Memory B cell (primary cell): ENCODE results near the gene RADIL.

Source experiments
- ATAC-seq: fragments of 150-1000 bp; cut with Tn5 transposase; 2 replicates; pipeline ENCODE4 v1.10.0; 2021; ENCODE audit warnings: low read depth, mild to moderate bottlenecking, moderate library complexity
- DNase-seq, 2 donors: peaks; one replicate each; pipeline ENCODE4 v3.0.0; 2022; ENCODE audit warnings: low spot score in 2 of 2
- H3K27ac Mint-ChIP-seq: one replicate; pipeline ENCODE4 v1.8.0; 2022; ENCODE audit warnings: mild to moderate bottlenecking, moderate library complexity, mixed read lengths
- H3K27me3 Mint-ChIP-seq: one replicate; pipeline ENCODE4 v1.8.0; 2022; ENCODE audit warnings: mixed read lengths
- H3K36me3 Mint-ChIP-seq: one replicate; pipeline ENCODE4 v1.8.0; 2022; ENCODE audit warnings: mild to moderate bottlenecking, mixed read lengths
- H3K4me1 Mint-ChIP-seq: one replicate; pipeline ENCODE4 v1.8.0; 2022; ENCODE audit warnings: mixed read lengths
- H3K4me3 Mint-ChIP-seq: one replicate; pipeline ENCODE4 v1.8.0; 2022; ENCODE audit warnings: mild to moderate bottlenecking, moderate library complexity, mixed read lengths
- H3K9me3 Mint-ChIP-seq: one replicate; pipeline ENCODE4 v1.8.0; 2022; ENCODE audit warnings: mixed read lengths

Gene RADIL

DNA sequence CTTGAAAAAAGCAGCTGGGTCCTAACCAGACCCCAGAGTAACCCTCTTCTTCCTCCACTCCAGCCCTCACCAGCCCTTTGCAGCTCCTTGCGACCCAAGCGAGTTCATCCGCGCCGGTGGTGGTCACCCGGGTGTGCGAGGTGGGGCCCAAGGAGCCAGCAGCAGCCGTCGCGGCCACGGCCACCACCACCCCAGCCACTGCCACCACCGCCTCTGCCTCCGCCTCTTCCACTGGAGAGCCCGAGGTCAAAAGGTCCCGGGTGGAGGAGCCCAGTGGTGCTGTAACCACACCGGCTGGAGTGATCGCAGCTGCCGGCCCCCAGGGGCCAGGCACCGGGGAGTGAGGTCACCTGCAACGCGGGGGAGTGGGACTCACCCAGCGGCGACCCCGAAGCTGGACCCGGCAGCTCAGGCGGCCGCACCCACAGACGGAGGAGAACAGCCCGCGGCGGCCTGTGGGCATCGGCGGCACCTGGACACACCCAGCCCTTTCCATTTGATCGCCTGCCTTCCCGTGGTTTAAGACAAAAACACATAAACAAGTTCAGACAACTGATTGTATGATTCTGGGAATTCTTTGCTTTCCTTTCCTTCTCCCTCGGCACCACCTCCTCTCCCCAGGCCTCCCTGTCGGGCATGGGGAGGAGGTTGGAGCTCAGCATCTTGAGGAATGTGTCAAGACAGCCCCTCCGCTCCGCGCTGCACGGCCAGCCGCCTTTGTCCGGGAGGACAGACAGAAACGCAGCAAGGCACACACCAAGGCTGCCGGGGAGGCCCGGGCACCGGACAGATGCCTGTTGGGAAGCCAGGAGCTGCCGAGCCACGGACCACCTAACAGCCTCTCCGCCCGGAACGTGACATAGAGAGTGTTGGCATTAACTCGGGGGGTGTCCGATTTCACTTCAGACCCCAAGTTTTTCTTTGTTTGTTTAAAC, 121.1 kb downstream of the RADIL start:
- ATAC-seq, result no peak
- Mint-ChIP-seq H3K27ac (no peak overlapping the region), H3K4me3 (no peak overlapping the region), H3K9me3 (no peaks in the 10 kb centered on the region), H3K36me3 (peaks cover 10% of the 10 kb centered on the region), H3K4me1 (no peaks in the 10 kb centered on the region), H3K27me3 (no peaks in the 10 kb centered on the region)
- no peak for DNase-seq

GRCh38 chr7:4760952-4761351, 122.6 kb downstream of the RADIL start:
- H3K4me1 Mint-ChIP-seq, result no peaks in the 10 kb centered on the region
- no peak overlapping the region for H3K27ac Mint-ChIP-seq
- peaks cover 10% of the 10 kb centered on the region for H3K36me3 Mint-ChIP-seq

GRCh38 chr7:4759211-4759610, 124.3 kb downstream of the RADIL start:
- no peaks in the 10 kb centered on the region for H3K4me1 Mint-ChIP-seq
- no peaks in the 10 kb centered on the region for H3K27me3 Mint-ChIP-seq
- H3K4me3 Mint-ChIP-seq, result no peak overlapping the region
- H3K36me3 Mint-ChIP-seq, result peaks cover 12% of the 10 kb centered on the region
- DNase-seq (no peak), ATAC-seq (no peak)
- no peaks in the 10 kb centered on the region for H3K9me3 Mint-ChIP-seq
- H3K27ac Mint-ChIP-seq, result no peak overlapping the region

More at GRCh38 chr7:4760952-4761351, 122.6 kb downstream of the RADIL start:
- no peak overlapping the region for H3K4me3 Mint-ChIP-seq
- no peaks in the 10 kb centered on the region for H3K27me3 Mint-ChIP-seq
- DNase-seq, result no peak
- no peaks in the 10 kb centered on the region for H3K9me3 Mint-ChIP-seq
- ATAC-seq, result no peak

DNA sequence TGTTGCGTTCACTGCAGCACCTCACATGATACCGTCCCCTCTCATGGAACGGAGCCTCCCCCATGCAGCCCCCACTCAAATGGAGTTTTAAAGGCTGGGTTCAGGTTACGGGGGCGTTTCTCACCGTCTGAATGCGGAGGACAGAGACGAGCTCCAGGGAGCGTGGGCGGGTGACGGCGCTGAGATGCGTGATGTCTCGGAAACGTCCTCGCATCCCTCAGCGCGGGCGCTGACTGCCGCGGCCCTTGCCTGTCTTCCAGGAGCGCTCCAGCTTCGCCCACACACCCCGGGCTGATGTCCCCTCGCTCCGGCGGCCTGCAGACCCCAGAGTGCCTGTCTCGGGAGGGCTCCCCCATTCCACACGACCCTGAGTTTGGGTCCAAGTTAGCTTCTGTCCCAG, 124.7 kb downstream of the RADIL start:
- H3K9me3 Mint-ChIP-seq, result no peaks in the 10 kb centered on the region
- DNase-seq, result no peak
- no peak overlapping the region for H3K4me3 Mint-ChIP-seq
- ATAC-seq, result no peak
- peaks cover 12% of the 10 kb centered on the region for H3K36me3 Mint-ChIP-seq
- peaks cover 1% of the 10 kb centered on the region for H3K4me1 Mint-ChIP-seq
- no peak overlapping the region for H3K27ac Mint-ChIP-seq
- no peaks in the 10 kb centered on the region for H3K27me3 Mint-ChIP-seq

- no peak overlapping the region for H3K27ac Mint-ChIP-seq
- DNase-seq, result no peak
- H3K9me3 Mint-ChIP-seq, result no peaks in the 10 kb centered on the region
- H3K4me3 Mint-ChIP-seq, result no peak overlapping the region
- H3K36me3 Mint-ChIP-seq, result peaks cover 12% of the 10 kb centered on the region
- no peak for ATAC-seq
- H3K27me3 Mint-ChIP-seq, result no peaks in the 10 kb centered on the region
- peaks cover 2% of the 10 kb centered on the region for H3K4me1 Mint-ChIP-seq
These were observed 125.4 kb downstream of the RADIL start for GRCh38 chr7:4758111-4758510.

DNA sequence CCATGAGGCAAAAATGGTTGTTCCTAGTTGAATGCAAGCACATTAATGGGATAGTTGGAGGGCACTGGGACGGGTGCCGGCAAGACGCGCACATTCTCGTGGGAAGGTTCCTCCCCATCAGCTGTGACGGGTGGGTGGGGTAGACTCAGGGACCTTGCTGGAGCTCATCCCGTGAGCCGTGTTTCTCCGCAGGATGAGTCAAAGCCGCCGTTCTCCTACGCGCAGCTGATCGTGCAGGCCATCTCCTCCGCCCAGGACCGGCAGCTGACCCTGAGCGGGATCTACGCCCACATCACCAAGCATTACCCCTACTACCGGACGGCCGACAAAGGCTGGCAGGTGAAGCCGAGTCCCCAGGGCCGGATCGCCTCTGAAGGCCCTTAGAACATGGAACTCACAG, 128.5 kb downstream of the RADIL start:
- H3K27ac Mint-ChIP-seq, result no peak overlapping the region
- no peaks in the 10 kb centered on the region for H3K9me3 Mint-ChIP-seq
- peaks cover 9% of the 10 kb centered on the region for H3K36me3 Mint-ChIP-seq
- DNase-seq, result no peak
- H3K27me3 Mint-ChIP-seq, result no peaks in the 10 kb centered on the region
- H3K4me1 Mint-ChIP-seq, result peaks cover 2% of the 10 kb centered on the region
- no peak for ATAC-seq
- no peak overlapping the region for H3K4me3 Mint-ChIP-seq

DNA sequence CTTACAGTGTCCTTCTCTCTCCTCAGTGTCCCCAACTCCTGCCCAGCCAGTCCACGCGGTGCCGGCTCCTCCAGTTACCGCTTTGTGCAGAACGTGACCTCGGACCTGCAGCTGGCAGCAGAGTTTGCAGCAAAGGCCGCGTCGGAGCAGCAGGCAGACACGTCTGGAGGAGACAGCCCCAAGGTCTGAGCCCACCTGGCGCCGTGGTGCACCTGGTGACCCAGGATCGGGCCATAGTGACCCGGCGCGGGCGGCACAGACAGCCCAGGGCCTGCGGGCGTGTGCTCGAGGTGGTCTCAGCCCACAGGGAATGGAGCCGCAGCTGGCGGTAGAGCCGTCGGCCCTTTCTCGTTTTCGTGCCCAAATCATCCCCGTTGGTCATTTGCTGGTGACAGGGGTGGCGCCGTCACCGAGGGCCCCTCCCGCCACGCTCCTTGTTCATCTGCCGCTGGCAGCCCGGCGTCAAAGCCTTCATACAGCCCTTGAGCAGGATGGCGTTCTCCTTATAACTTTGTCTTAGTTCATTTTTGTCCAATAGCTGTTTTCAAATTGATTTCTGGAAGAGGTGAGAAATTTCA, 129.0 kb downstream of the RADIL start:
- Mint-ChIP-seq H3K36me3 (peaks cover 9% of the 10 kb centered on the region), H3K9me3 (no peaks in the 10 kb centered on the region), H3K4me1 (peaks cover 2% of the 10 kb centered on the region), H3K27me3 (no peaks in the 10 kb centered on the region), H3K27ac (no peak overlapping the region), H3K4me3 (no peak overlapping the region)
- no peak for ATAC-seq
- DNase-seq, result no peak

- H3K27ac Mint-ChIP-seq, result no peak overlapping the region
- H3K4me1 Mint-ChIP-seq, result peaks cover 6% of the 10 kb centered on the region
- peak; percentile 95 for ATAC-seq
- no peaks in the 10 kb centered on the region for H3K27me3 Mint-ChIP-seq
- no peaks in the 10 kb centered on the region for H3K9me3 Mint-ChIP-seq
- peaks cover 13% of the 10 kb centered on the region for H3K36me3 Mint-ChIP-seq
- H3K4me3 Mint-ChIP-seq, result no peak overlapping the region
- peak; percentile 79 to 87 for DNase-seq
These were observed 129.7 kb downstream of the RADIL start for GRCh38 chr7:4753598-4754432.

GRCh38 chr7:4751398-4751947, 132.0 kb downstream of the RADIL start:
- Mint-ChIP-seq H3K4me1 (peaks cover 14% of the 10 kb centered on the region), H3K27ac (no peak overlapping the region), H3K36me3 (peaks cover 16% of the 10 kb centered on the region), H3K4me3 (no peak overlapping the region), H3K9me3 (no peaks in the 10 kb centered on the region), H3K27me3 (no peaks in the 10 kb centered on the region)
- DNase-seq (no peak), ATAC-seq (no peak)

DNA sequence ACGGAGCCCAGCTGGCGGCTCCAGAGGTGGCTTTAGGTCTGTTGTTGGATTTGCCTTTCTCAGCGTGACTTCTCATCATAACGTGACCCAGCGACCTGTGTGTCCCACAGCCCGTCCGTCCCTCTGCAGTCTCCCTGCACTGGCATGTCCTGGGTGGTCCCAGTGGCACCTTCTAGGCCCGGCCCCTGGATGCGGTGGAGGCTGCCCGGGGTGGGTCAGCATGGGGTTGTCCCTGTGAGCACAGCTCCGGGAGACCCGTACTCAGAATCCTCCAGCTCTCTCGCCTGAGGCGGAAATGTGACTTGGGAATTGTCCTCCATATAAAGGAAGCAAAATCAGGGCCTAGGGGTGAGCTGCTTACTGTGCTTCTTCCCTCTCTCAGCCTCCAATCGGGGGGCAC, 133.7 kb downstream of the RADIL start:
- ATAC-seq (no peak), DNase-seq (no peak)
- no peaks in the 10 kb centered on the region for H3K27me3 Mint-ChIP-seq
- H3K4me1 Mint-ChIP-seq, result peaks cover 26% of the 10 kb centered on the region
- H3K4me3 Mint-ChIP-seq, result no peak overlapping the region
- H3K27ac Mint-ChIP-seq, result no peak overlapping the region
- H3K9me3 Mint-ChIP-seq, result no peaks in the 10 kb centered on the region
- H3K36me3 Mint-ChIP-seq, result peaks cover 12% of the 10 kb centered on the region

GRCh38 chr7:4749363-4749762, 134.2 kb downstream of the RADIL start:
- Mint-ChIP-seq H3K9me3 (no peaks in the 10 kb centered on the region), H3K4me1 (peaks cover 29% of the 10 kb centered on the region), H3K27me3 (no peaks in the 10 kb centered on the region), H3K36me3 (peaks cover 12% of the 10 kb centered on the region), H3K27ac (peak overlapping the region; percentile 85), H3K4me3 (no peak overlapping the region)
- ATAC-seq (no peak), DNase-seq (no peak)
